A204.1 (cell line): ENCODE results near the gene CHD9.
A peak's percentile ranks its signal among the peaks of the same experiment; 100 is the strongest.
"Not testable (repeated sequence)": the region's sequence is repeated elsewhere in the genome, so short reads cannot be mapped to it uniquely, and the experiment has no call there.

ENCODE experiments used
- FAIRE-seq: peaks from 2 replicates; lab custom pipeline; 2012; peaks lifted over from hg19 to GRCh38; lab: Jason Lieb, UNC

Gene CHD9, protein sequence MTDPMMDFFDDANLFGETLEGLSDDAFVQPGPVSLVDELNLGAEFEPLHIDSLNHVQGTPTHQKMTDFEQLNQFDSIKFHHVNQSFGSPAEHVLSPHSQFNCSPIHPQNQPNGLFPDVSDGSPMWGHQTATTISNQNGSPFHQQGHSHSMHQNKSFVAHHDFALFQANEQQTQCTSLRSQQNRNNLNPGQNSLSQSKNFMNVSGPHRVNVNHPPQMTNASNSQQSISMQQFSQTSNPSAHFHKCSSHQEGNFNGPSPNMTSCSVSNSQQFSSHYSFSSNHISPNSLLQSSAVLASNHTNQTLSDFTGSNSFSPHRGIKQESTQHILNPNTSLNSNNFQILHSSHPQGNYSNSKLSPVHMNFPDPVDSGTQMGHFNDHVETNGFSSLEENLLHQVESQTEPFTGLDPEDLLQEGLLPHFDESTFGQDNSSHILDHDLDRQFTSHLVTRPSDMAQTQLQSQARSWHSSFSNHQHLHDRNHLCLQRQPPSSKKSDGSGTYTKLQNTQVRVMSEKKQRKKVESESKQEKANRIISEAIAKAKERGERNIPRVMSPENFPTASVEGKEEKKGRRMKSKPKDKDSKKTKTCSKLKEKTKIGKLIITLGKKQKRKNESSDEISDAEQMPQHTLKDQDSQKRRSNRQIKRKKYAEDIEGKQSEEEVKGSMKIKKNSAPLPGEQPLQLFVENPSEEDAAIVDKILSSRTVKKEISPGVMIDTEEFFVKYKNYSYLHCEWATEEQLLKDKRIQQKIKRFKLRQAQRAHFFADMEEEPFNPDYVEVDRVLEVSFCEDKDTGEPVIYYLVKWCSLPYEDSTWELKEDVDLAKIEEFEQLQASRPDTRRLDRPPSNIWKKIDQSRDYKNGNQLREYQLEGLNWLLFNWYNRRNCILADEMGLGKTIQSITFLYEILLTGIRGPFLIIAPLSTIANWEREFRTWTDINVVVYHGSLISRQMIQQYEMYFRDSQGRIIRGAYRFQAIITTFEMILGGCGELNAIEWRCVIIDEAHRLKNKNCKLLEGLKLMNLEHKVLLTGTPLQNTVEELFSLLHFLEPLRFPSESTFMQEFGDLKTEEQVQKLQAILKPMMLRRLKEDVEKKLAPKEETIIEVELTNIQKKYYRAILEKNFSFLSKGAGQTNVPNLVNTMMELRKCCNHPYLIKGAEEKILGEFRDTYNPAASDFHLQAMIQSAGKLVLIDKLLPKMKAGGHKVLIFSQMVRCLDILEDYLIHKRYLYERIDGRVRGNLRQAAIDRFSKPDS (N-terminal part only)

DNA sequence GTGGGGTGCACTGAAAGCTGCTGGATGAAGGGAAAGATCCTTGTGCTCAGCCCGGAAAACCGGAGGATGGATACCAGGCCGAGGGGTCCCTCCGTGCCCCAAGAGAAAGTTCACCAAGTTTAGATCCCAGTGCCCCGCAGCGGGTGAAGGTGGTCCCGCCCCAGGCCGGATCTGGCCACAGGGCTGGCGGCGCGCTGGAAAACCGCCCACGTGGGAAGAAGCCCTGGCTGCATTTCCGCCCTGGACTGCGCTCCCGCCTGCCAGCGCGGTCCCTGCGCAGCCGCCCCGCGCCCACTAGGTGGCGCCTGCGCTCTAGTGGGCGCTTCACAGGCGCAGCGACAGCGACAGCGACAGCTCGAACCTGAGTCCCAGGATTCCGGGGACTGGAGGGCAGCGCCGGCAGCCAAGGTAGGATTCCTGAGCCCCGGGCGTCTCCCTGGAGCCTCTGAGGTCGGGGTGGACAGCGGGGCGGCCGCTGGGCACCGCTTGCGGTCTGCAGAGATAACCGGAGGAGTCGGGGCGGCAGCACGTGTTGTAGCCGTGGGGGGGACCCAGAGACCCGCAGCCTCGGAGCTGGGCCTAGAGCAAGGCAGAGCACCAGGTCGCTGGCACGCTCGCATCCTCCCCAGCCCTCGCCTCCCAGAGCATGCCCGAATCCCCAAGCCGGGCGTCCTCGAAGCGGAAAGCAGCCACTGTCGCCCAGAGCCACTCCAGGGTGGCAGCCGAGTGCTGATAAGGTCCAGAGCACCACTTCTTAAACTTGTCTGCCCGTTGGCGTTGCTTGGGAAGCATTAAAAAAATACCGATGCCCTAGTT lies at the start of gene CHD9:
Gene CHD9 (plus strand): TSS at position 322 of the 816 bp plus-strand sequence. CDS start 101,099 bp downstream, outside the sequence.
- FAIRE-seq = no peak

DNA sequence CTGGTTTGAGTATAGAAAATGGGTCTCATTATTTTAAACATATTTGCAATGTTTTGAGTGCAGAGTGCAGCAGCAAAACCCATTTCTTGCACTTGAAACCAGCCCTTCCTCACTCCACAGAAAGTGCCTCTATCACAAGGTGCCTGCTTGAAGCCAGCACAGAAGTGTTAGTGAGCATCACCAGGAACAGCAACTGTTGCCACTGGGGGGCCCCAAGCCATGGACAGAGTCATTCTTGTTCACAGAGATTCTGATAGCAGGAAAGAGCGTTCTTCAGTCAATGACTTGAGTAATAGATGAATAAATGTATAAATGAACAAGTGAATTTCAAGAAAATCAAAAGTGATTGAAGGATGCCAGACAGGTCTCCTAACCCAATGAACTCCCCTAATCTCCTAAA lies 47.7 kb upstream of the CHD9 start:
- no peak for FAIRE-seq

DNA sequence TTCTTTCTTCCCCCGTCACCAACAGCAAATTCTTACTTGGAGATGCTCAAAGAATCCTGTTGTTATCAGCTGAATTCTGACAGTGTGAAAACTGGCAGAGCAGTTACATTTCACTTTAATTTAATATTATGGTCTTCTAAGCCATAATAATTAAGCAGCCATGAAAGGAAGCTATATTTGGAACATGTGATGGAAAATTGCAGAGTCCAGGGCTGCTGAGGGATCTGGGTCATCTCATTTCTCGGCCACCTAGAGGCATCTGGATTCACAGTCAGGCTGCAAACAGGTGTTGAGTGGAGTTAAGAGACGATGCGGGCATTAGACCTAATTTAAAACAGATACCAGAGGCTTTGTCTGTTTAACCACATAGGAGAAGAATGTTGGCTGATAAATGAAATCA lies 40.5 kb upstream of the CHD9 start:
- no peak for FAIRE-seq

DNA sequence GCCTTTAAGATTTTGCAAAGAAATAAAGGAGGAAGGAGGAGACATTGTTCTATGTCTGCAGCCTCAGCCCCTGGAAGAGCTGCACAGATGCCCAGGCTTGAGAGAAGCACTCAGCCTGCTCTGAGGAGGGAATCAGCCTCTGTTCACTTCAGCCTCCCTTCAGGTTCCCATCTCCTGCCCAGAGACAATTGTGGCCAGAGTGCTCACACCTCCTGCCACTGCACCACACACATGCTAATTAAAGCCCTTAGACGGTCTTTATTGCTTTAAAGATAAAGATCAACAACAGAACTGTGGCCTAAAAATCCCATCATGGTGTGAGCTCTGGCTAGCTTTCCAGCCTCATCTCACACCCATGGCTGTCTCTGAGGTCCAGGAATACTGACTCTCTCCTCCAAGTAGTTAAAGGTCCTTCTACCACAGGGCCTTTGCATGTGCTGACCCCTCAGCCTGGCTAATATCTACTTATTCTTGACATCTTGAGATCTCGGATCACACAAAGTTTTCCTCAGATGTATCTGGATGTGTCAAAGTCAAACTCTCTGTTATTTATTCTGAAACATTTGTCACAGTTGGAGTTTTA lies 35.9 kb upstream of the CHD9 start:
- FAIRE-seq = no peak

DNA sequence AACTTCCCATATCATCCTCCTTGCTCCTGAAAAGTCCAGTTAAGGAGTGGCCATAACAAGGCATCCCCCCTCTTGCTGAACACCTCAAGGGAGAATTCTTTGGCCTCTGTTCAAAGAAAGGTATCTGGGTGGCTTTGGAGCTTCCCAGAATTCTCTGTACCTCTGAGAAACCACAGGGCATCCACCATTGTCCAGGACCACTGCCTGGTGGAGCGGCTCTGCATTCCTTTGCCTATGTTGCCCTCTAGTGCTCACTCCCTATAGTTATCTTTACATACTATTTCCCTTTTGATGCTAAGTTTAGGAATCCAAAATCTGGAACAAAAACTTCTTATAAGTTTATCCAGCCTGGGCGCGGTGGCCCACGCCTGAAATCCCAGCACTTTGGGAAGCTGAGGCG lies 32.4 kb upstream of the CHD9 start:
- FAIRE-seq = peak; percentile 49

DNA sequence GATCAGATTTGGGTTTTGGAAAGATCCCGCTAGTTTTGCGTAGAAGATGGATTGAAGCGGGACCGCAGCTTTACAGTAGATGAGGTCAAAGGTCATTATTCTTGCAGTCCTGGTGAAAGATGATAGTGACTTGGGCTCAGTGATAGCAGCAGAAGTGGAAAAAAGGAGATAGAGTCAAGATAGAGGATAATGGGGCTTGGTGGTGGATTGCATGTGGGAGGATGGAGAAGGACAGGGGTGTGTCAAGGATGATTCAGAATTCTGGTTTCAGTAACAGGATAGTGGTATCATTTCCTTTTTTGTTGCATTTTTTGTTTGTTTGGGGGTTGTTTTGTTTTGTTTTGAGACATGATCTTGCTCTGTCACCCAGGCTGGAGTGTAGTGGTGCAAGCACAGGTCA lies 30.7 kb upstream of the CHD9 start:
- FAIRE-seq = no peak

DNA sequence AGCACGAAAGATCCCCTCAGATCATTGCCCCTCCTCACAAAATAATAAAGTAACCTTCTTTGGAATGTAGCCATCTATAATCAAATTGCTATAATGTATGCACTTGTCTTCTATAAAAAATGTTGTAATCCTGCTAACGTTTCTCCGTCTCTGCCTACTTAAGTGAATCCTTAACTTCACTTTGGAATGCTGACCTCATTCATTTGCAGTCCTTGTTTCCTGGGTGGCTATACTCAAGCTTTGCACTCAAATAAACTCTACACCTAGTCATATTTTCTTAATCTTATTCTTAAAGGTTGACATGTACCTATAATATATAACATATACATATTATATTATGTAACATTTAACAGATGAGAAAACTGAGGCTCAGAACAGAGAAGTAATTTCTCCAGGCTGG lies 24.8 kb upstream of the CHD9 start:
- no peak for FAIRE-seq

DNA sequence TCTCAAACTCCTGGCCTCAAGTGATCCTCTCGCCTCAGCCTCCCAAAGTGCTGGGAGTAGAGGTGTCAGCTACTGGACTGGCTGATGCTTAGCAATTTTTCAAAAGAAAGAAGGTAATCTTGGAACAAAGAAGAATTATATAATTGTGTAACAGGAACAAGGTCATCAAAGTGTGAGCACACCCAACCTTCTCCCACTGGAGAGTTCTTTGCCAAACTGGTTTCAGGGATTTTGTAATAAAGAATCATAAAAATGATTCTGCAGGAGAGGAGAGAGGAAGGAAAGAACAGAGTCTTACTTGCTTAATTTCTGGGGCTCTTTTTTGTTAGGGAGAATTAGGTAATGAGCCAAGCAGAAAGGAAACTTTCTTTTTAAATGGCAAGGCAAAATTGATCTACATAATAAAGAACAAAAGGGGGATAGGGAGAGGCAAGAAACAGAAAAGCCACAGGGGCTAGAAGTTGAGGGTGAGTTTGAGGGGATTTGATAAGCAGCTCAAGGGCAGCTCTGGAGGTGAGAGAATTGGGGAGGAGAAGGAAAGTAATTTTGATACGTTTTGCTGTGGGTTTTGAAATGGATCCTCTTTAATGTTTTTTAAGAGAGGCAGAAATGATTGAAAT lies 23.4 kb upstream of the CHD9 start:
- FAIRE-seq = no peak

DNA sequence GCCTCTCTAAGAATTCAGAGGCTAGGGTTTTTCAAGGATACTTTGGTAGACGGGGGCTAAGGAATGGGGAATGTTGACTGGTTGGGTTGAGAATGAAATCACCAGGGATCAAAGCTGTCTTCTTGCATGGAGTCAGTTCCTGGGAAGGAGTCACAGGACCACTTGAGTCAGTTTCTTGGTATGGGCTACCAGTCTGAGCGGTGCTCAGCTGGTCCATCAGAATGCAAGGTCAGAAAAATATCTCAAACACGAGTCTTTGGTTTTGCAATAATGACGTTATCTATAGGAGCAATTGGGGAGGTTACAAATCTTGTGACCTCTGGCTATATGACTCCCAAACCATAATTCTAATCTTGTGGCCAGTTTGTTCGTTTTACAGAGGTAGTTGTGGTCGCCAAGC lies 20.5 kb upstream of the CHD9 start:
- no peak for FAIRE-seq

DNA sequence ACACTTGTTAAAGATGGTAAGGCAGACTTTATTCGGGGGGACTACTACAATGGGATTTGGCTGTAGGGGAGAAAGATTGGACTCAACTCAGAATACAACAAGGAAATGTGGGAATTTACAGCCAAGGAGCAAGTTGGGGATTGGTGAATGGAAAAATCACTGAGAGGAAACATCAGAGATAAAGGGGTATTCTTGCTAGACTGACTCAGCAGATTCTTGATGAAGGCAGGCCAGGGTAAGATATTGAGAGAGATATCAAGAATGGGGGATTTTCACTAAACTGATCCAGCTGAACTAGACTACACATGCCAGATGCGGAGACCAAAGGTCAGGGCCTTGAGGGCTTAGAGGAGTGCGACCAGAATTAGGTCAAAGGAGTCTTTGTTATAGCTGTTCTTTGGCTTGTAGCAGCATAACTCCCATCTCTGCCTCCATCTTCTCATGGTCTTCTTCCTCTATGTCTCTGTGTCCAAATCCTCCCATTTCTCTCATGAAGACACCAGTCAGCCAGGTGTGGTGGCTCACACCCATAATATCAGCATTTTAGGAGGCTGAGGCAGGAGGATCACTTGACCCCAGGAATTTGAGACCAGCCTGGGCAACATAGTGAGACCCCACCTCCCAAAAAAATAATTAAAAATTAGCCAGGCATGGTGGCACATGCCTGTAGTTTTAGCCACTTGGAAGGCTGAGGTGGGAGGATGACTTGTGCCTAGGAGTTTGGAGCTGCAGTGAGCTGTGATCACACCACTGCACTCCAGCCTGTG lies 19.4 kb upstream of the CHD9 start:
- FAIRE-seq = no peak

DNA sequence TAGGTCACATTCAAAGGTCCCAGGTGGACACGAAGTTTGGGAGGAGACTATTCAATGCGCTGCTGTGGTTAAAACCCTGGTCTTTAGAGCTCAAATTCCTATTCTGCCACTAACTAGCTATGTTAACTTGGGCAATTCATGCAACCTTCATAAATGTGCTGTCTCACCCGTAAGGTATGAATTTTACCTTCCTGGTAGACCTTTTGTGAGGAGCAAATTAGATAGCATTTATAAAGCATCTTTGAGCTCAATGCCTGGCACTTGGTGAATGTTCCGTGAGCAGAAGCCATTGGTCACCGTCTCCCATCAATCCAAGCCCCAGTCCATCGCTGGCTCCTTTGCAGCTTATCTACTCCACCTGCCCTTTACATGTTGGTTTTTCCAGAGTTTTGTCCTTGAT lies 18.7 kb upstream of the CHD9 start:
- no peak for FAIRE-seq

DNA sequence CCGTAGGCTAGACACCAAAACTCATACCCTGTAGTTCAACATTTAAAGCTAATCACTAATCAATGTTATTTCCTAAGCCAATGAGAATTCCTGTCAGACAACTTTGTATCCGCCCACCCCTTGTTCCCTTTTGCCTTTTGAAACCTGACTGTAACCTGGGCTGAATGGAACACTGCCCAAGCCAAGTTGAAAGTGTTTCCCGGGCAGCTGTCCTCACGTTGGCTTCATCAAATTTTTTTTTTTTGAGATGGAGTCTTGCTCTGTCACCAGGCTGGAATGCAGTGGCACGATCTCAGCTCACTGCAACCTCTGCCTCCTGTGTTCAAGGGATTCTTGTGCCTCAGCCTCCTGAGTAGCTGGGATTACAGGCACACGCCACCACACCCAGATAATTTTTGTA lies 18.1 kb upstream of the CHD9 start:
- not testable (repeated sequence) for FAIRE-seq

DNA sequence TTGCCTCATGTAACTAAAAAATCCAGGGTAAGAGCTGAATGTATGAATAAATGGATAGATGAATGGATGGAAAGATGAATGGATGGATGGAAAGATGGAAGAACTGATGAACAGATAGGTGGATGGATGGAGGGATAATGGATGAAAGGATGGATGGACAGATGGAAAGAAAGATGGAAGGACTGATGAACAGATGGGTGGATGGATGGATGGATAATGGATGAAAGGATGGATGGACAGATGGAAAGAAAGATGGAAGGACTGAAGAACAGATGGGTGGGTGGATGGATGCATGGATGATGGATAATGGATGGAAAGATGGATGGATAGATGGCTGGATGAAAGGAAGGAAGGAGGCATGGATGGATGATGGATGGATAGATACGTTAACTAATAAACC lies 14.0 kb upstream of the CHD9 start:
- FAIRE-seq = no peak

DNA sequence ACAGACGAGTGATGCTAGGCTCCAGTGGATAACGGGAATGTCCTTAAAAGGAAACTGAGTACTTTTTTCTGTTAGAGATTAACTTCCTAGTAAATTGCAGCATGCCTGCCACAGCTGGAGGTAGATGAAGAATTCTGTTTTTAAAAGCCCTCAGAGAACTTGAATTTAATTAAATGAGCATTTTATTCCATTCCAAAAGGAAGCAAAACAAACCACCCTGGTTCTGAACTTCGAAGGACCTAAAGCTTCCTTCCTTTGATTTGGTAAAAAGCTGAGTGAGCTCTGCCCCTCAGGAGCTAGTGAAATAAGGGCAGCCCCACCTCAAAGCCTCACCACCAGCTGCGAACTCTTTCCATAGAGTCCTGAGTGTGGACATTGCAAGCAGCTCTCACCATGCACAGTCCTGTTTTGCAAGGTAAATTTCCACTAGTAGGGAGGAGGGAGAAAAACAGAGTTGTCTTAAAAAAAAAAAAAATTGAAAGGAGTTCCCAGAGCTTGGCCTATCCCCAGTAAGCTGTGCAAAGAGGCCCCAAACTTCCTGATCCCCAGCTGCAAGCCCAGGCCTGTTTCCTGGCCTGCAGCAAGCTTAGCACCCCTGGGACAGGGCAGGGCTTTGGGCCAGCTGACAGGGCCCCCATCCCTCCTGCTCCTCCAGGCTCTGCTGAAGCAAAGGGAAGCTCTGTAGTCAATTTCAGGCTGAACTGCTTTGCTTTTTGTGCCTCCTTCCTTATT lies 13.3 kb upstream of the CHD9 start:
- FAIRE-seq = no peak

DNA sequence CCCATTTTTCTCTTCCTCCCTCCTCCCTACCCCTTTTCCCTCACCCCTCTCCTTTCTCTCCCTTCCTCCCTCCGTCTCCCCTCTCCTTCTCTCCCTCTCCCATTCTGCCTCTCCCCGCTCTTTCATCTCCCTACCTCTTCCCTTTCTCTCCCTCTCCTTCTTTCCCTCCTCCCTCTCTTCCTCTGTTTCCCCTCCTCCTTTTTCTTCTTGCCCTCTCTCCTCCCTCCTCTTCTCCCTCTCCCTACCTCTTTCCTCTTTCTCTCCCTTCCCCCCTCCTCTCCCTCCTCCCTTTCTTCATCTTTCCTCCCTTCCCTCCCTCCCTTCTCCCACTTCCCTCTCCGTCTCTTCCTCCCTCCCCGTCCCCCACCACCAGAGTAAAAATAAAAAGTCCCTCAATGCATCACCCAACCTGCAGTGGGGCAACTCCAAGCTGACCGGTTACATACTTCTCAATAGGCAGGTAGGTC lies 12.5 kb upstream of the CHD9 start:
- no peak for FAIRE-seq

DNA sequence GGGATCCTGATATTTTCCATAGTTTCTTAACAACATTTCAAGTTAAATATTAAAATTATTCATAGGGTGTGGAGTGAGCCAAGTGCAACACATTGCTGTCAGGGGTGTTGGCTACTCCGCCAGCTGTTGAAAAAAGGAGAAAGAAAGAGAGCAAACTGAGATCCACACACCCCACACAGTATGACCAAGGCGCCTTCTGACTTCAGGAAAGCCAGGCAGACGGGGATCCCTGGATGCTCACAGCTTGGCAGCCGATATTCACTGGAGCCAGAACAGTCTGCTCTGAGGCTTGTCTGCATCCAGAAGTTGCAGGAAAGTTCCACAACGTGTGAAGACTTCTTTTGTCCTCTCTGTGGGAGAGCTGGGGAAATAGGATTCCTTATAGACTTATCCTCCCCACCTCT lies 11.4 kb upstream of the CHD9 start:
- FAIRE-seq = no peak

DNA sequence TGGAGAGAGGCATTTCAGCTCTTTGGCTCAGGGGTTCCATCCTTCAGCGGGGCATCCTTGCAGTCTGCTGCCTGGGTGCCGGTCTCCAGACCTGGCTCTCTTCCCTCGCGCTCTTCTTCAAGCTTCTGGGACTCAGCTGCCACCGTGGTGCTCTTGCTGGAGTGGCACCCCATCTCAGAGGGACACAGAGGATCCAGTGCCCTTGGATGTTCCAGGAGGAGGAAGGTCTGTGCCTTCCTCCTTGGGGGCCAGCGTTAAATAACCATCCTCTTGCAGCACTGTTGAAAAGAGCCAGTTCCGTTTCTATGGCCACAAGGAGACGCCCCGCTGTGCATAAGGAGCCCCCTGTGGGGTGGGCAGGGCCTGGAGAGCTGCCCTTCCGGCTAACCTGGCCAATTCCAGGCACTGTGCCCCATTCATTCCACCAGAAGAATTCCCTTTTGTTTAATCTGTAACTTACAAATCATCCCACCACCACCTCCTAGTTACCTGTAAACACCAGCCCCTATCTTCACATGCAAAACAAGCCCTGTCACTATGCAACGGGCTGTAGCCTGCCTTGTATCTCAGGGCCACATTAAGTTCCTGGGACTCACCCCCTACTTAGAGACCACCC lies 10.7 kb upstream of the CHD9 start:
- FAIRE-seq = no peak

DNA sequence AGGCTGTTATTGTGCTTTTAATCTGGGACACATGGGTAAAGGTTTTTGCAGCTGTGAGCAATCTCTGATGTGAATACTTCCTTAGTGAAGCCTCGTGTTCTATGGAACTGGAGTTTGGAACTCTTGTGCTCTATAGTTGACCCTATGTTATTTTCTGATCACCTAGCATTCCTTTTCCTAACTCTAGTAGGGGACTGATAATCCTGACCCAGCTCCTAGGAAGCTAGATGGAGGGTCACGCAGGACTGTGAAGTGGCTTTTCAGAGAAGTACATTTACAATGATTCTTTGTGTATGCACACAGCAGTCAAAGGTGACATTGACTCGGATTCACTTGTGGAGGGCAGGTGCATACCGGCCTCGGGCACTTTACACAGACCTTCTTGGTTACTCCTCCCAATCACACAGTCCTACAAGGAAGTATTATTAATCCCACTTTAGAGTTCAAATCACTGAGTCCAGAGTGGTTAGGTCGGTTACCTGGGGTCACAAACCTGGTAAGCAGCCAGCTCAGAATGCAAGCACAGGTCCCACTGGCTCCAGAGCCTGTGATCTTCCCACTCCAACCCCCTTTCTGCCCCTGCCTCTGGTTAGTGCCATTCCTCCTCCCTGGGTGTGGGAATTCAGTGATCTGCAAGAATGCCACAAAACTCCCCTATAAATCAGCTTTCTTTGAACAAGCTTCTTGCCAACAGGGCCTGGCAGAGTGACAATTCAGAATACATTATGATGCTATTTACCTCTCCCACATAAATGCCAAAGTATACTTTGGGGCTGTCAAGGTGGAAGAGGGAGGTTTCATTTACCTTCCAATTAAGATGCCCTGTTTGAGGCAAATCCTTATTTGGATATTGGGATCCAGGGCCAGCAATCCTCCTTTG lies 9.2 kb upstream of the CHD9 start:
- FAIRE-seq = no peak
